Ectodermal cell (in vitro differentiated cells): ENCODE data around the gene BLNK.

Experiments
- H3K27ac ChIP-seq: 2 replicates; pipeline ENCODE4 v1.7.0; 2013; ENCODE audit warnings: mild to moderate bottlenecking, low read depth, low read length; ENCODE audit not compliant: insufficient read depth, poor library complexity, severe bottlenecking
- H3K27me3 ChIP-seq: 2 replicates; pipeline ENCODE4 v1.7.0; 2013; ENCODE audit warnings: mild to moderate bottlenecking, low read length; ENCODE audit not compliant: insufficient read depth, control insufficient read depth, poor library complexity, severe bottlenecking
- H3K36me3 ChIP-seq: one replicate; pipeline ENCODE4 v1.7.0; 2013; ENCODE audit warnings: low read length; ENCODE audit not compliant: control insufficient read depth, insufficient read depth
- H3K4me1 ChIP-seq: one replicate; pipeline ENCODE4 v1.7.0; 2013; ENCODE audit warnings: low read length; ENCODE audit not compliant: control insufficient read depth, insufficient read depth
- H3K4me3 ChIP-seq: 2 replicates; pipeline ENCODE4 v1.7.0; 2013; ENCODE audit warnings: low read depth, low read length, control low read depth; ENCODE audit not compliant: insufficient read depth
- H3K9me3 ChIP-seq: 2 replicates; pipeline ENCODE4 v1.7.0; 2013; ENCODE audit warnings: mild to moderate bottlenecking, low read length, moderate library complexity; ENCODE audit not compliant: control insufficient read depth
- WGBS, 2 experiments: methylation state at CpG; one replicate each; pipeline ENCODE4 v1.1.7; 2013; ENCODE audit warnings: missing lambda C conversion rate in 2 of 2; 5-methylcytosine and 5-hydroxymethylcytosine counted together

The BLNK gene

DNA sequence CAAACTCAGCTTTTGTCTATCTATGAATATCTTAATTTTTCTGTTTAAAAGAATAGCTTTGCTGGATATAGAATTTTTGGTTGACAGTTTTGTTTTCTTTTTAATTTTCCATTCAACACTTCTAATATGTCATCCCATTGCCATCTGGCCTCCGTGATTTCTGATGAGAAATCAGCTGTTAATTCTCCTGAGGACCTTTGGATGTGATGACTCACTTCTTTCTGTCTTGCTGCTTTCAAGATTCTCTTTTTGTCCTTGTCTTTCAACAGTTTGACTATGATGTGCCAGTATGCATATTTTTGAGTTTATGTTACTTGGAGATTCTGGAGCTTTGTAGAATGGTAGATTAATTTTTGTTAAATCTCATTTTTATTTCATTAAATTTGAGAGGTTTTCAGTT lies 102.8 kb downstream of the BLNK start:
- Histone ChIP-seq H3K27ac (no peak overlapping the region), H3K4me3 (no peak overlapping the region), H3K36me3 (no peaks in the 10 kb centered on the region), H3K9me3 (no peaks in the 10 kb centered on the region), H3K27me3 (no peaks in the 10 kb centered on the region), H3K4me1 (no peaks in the 10 kb centered on the region)
- 97 to 100% methylated on average over 1 of the region's 1 CpG for WGBS, 2 experiments

DNA sequence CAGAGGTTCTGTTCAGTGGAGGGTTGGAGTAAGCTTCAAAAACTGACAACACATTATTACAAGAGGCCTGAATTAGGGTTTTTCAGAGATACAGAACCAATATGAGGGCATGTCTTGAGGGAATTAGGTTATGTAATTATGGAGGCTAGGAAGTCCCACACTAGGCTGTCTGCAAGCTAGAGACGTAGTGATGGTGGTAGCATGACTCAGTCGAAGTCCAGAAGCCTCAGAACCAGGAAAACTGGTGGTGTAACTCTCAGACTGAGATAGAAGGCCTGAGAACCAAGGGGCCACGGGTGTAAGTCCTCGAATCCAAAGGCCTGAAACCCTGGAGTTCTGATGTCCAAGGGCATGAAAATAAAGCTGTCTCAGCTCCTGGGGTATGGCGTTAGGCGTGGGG lies 105.6 kb downstream of the BLNK start:
- Histone ChIP-seq H3K36me3 (no peaks in the 10 kb centered on the region), H3K27me3 (no peaks in the 10 kb centered on the region), H3K9me3 (no peaks in the 10 kb centered on the region), H3K4me1 (no peaks in the 10 kb centered on the region), H3K4me3 (no peak overlapping the region), H3K27ac (no peak overlapping the region)
- WGBS, 2 experiments: 95 to 98% methylated on average over 6 of the region's 6 CpGs

DNA sequence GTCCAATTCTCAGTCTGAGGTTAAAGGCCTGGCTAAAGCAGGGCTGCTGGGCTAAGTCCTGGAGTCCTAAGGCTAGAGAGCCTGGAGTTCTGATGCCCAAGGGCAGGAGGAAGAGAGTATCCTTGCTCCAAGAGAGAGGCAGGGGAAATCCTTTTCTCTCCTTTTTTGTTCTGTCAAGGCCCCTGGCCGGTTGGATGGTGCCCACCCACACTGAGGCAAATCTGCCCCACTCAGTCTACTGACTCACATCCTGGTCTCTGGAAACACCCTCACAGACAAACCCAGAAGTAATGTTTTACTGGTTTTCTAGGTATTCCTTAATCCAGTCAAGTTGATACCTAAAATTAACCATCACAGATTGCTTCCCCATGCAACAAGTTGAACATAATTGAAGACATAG lies 118.3 kb downstream of the BLNK start:
- H3K9me3 ChIP-seq: no peaks in the 10 kb centered on the region
- no peak overlapping the region for H3K27ac ChIP-seq
- H3K27me3 ChIP-seq: no peaks in the 10 kb centered on the region
- H3K36me3 ChIP-seq: peaks cover 31% of the 10 kb centered on the region
- 82 to 97% methylated on average over 1 of the region's 1 CpG for WGBS, 2 experiments
- no peak overlapping the region for H3K4me3 ChIP-seq
- no peaks in the 10 kb centered on the region for H3K4me1 ChIP-seq

DNA sequence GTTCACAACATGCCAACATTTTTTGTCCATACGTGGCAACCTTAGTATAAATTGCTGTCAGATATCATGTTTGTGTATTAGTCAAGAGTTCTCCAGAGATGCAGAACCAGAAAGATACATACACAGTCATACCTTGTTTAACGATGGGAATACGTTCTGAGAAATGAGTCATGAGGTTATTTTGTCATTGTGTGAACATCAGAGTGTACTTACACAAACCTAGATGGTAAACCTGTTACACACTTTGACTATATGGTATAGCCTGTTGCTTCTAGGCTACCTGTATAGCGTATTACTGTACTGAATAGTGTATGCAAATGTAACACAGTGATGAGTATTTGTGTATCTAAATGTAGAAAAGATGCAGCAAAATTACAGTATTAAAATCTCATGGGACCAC lies 118.9 kb downstream of the BLNK start:
- H3K4me1 ChIP-seq: no peaks in the 10 kb centered on the region
- no peak overlapping the region for H3K27ac ChIP-seq
- WGBS, 2 experiments: 95 to 96% methylated on average over 4 of the region's 4 CpGs
- H3K36me3 ChIP-seq: peaks cover 24% of the 10 kb centered on the region
- H3K27me3 ChIP-seq: no peaks in the 10 kb centered on the region
- H3K4me3 ChIP-seq: no peak overlapping the region
- no peaks in the 10 kb centered on the region for H3K9me3 ChIP-seq
